Retinal pigment epithelial cell (primary cell): Measurements from ENCODE around the gene ASTL.

Experiments used
- DNase-seq: peaks from one replicate; pipeline ENCODE4 v3.0.0-alpha.2; 2010; ENCODE audit warnings: low read depth
- H3K4me3 ChIP-seq: 2 replicates; pipeline ENCODE4 v1.5.1; 2011; ENCODE audit warnings: mild to moderate bottlenecking, low read length, control low read depth, moderate library complexity
- CTCF ChIP-seq: conservative IDR thresholded peaks from 2 replicates; pipeline ENCODE4 v1.5.1; 2011; ENCODE audit warnings: low read depth, low read length, control low read depth, inconsistent platforms

Gene ASTL

GRCh38 chr2:96105152-96105915, 33.0 kb downstream of the ASTL start:
- no peak overlapping the region for H3K4me3 ChIP-seq
- no peak for DNase-seq
- no peak for TF ChIP-seq CTCF

GRCh38 chr2:96104487-96104861, 33.8 kb downstream of the ASTL start:
- no peak for TF ChIP-seq CTCF
- no peak for DNase-seq
- H3K4me3 ChIP-seq, result no peak overlapping the region

GRCh38 chr2:96103761-96104486, 34.4 kb downstream of the ASTL start:
- TF ChIP-seq CTCF, result no peak
- H3K4me3 ChIP-seq, result no peak overlapping the region
- DNase-seq, result no peak

- no peak for DNase-seq
- no peak overlapping the region for H3K4me3 ChIP-seq
- no peak for TF ChIP-seq CTCF
Measured at GRCh38 chr2:96103187-96103601, 35.1 kb downstream of the ASTL start.

GRCh38 chr2:96102596-96103186, 35.6 kb downstream of the ASTL start:
- H3K4me3 ChIP-seq, result no peak overlapping the region
- DNase-seq, result no peak
- TF ChIP-seq CTCF, result no peak

GRCh38 chr2:96100893-96101304, 37.4 kb downstream of the ASTL start:
- H3K4me3 ChIP-seq, result no peak overlapping the region
- TF ChIP-seq CTCF, result no peak
- DNase-seq, result no peak
